ENCODE results near the gene EMSY.

Gene EMSY

GRCh38 chr11:76588455-76589325 is 143.9 kb downstream of the EMSY start:
- Histone ChIP-seq H3K9ac (ENCODE audit: low read length) (no peak overlapping the region), H3K4me2 (ENCODE audit: low read depth, low read length, poor library complexity, severe bottlenecking) (no peak overlapping the region), H2AFZ (ENCODE audit: low read depth, low read length, severe bottlenecking) (no peak overlapping the region)

GRCh38 chr11:76589477-76589876 is 144.7 kb downstream of the EMSY start:
- no peaks in the 10 kb centered on the region for H3K9me2 ChIP-seq (replicated peaks; ENCODE audit: insufficient read depth, low read length)
- H3K4me2 ChIP-seq (ENCODE audit: low read depth, low read length, poor library complexity, severe bottlenecking) = no peak overlapping the region
- H3F3A ChIP-seq (ENCODE audit: insufficient read depth) = no peaks in the 10 kb centered on the region

More at GRCh38 chr11:76588455-76589325, 143.9 kb downstream of the EMSY start:
- Histone ChIP-seq H3K79me2 (ENCODE audit: insufficient read depth, low read length) (no peaks in the 10 kb centered on the region), H3K27me3 (ENCODE audit: low read length) (no peaks in the 10 kb centered on the region), H3K4me3 (ENCODE audit: insufficient read depth, low read length, poor library complexity, severe bottlenecking) (no peak overlapping the region), H3F3A (ENCODE audit: insufficient read depth) (no peaks in the 10 kb centered on the region), H3K36me3 (ENCODE audit: low read length) (no peaks in the 10 kb centered on the region), H3K9me2 (replicated peaks; ENCODE audit: insufficient read depth, low read length) (no peaks in the 10 kb centered on the region), H3K9me3 (ENCODE audit: insufficient read depth, low read length) (no peaks in the 10 kb centered on the region), H3K27ac (ENCODE audit: low read depth, low read length) (no peak overlapping the region), H4K20me1 (ENCODE audit: low read depth, low read length) (no peaks in the 10 kb centered on the region)
- TF ChIP-seq CTCF (IDR thresholded peaks at IDR 0.05; ENCODE audit: insufficient read depth, low read length, poor library complexity, severe bottlenecking) = no peak

GRCh38 chr11:76589964-76590950 is 145.4 kb downstream of the EMSY start:
- H3K4me3 ChIP-seq (ENCODE audit: insufficient read depth, low read length, poor library complexity, severe bottlenecking) = no peak overlapping the region
- H3K27ac ChIP-seq (ENCODE audit: low read depth, low read length) = no peak overlapping the region
- no peaks in the 10 kb centered on the region for H3K79me2 ChIP-seq (ENCODE audit: insufficient read depth, low read length)
- H2AFZ ChIP-seq (ENCODE audit: low read depth, low read length, severe bottlenecking) = no peak overlapping the region
- H3K4me2 ChIP-seq (ENCODE audit: low read depth, low read length, poor library complexity, severe bottlenecking) = no peak overlapping the region
- no peaks in the 10 kb centered on the region for H3K36me3 ChIP-seq (ENCODE audit: low read length)
- H3K27me3 ChIP-seq (ENCODE audit: low read length) = no peaks in the 10 kb centered on the region
- H3K9ac ChIP-seq (ENCODE audit: low read length) = no peak overlapping the region
- H3K9me3 ChIP-seq (ENCODE audit: insufficient read depth, low read length) = no peaks in the 10 kb centered on the region
- no peaks in the 10 kb centered on the region for H3K9me2 ChIP-seq (replicated peaks; ENCODE audit: insufficient read depth, low read length)
- H4K20me1 ChIP-seq (ENCODE audit: low read depth, low read length) = no peaks in the 10 kb centered on the region
- no peak for TF ChIP-seq CTCF (IDR thresholded peaks at IDR 0.05; ENCODE audit: insufficient read depth, low read length, poor library complexity, severe bottlenecking)
- no peak for TF ChIP-seq EZH2phosphoT487 (conservative IDR thresholded peaks at IDR 0.05; ENCODE audit: low read length)
- H3F3A ChIP-seq (ENCODE audit: insufficient read depth) = no peaks in the 10 kb centered on the region

More at GRCh38 chr11:76589477-76589876, 144.7 kb downstream of the EMSY start:
- Histone ChIP-seq H2AFZ (ENCODE audit: low read depth, low read length, severe bottlenecking) (no peak overlapping the region), H4K20me1 (ENCODE audit: low read depth, low read length) (no peaks in the 10 kb centered on the region), H3K27me3 (ENCODE audit: low read length) (no peaks in the 10 kb centered on the region), H3K79me2 (ENCODE audit: insufficient read depth, low read length) (no peaks in the 10 kb centered on the region), H3K27ac (ENCODE audit: low read depth, low read length) (no peak overlapping the region), H3K9me3 (ENCODE audit: insufficient read depth, low read length) (no peaks in the 10 kb centered on the region), H3K9ac (ENCODE audit: low read length) (no peak overlapping the region), H3K4me3 (ENCODE audit: insufficient read depth, low read length, poor library complexity, severe bottlenecking) (no peak overlapping the region), H3K36me3 (ENCODE audit: low read length) (no peaks in the 10 kb centered on the region)
- no peak for TF ChIP-seq CTCF (IDR thresholded peaks at IDR 0.05; ENCODE audit: insufficient read depth, low read length, poor library complexity, severe bottlenecking)
- no peak for TF ChIP-seq EZH2phosphoT487 (conservative IDR thresholded peaks at IDR 0.05; ENCODE audit: low read length)

Measured in SU-DHL-6 (cell line).